ENCODE measurements around the gene PNLIP.

Gene PNLIP

GRCh38 chr10:116521424-116522290, 24.1 kb upstream of the PNLIP start:
- H3K4me1 ChIP-seq (ENCODE audit: control insufficient read depth, low read length): no peaks in the 10 kb centered on the region
- no peak overlapping the region for H3K4me2 ChIP-seq (ENCODE audit: low read length)
- H3K9me2 ChIP-seq (replicated peaks; ENCODE audit: control insufficient read depth, low read length): no peaks in the 10 kb centered on the region
- no peak overlapping the region for H3K27ac ChIP-seq (ENCODE audit: low read depth, low read length)
- no peaks in the 10 kb centered on the region for H3F3A ChIP-seq (ENCODE audit: control insufficient read depth, insufficient read depth)
- no peaks in the 10 kb centered on the region for H3K79me2 ChIP-seq (ENCODE audit: control insufficient read depth, low read length)
- no peaks in the 10 kb centered on the region for H4K20me1 ChIP-seq (ENCODE audit: control insufficient read depth, insufficient read depth, low read depth, low read length)
- H3K9me3 ChIP-seq (ENCODE audit: control insufficient read depth, insufficient read depth, low read length): no peaks in the 10 kb centered on the region
- H3K4me3 ChIP-seq (ENCODE audit: low read length): no peak overlapping the region
- no peaks in the 10 kb centered on the region for H3K27me3 ChIP-seq (ENCODE audit: control insufficient read depth, low read length)
- TF ChIP-seq CTCF (IDR thresholded peaks at IDR 0.05; ENCODE audit: low read depth, low read length, poor library complexity, severe bottlenecking) (peak; percentile 80), EZH2phosphoT487 (IDR thresholded peaks at IDR 0.05; ENCODE audit: borderline replicate concordance, low read length) (no peak)
- no peaks in the 10 kb centered on the region for H3K36me3 ChIP-seq (ENCODE audit: control insufficient read depth, low read length)

- no peaks in the 10 kb centered on the region for H3K27me3 ChIP-seq (ENCODE audit: control insufficient read depth, low read length)
- H3K9me2 ChIP-seq (replicated peaks; ENCODE audit: control insufficient read depth, low read length): no peaks in the 10 kb centered on the region
- no peaks in the 10 kb centered on the region for H4K20me1 ChIP-seq (ENCODE audit: control insufficient read depth, insufficient read depth, low read depth, low read length)
- H3K36me3 ChIP-seq (ENCODE audit: control insufficient read depth, low read length): no peaks in the 10 kb centered on the region
- H3K4me3 ChIP-seq (ENCODE audit: low read length): no peak overlapping the region
- H3F3A ChIP-seq (ENCODE audit: control insufficient read depth, insufficient read depth): no peaks in the 10 kb centered on the region
- no peak overlapping the region for H3K4me2 ChIP-seq (ENCODE audit: low read length)
- no peaks in the 10 kb centered on the region for H3K9me3 ChIP-seq (ENCODE audit: control insufficient read depth, insufficient read depth, low read length)
- no peaks in the 10 kb centered on the region for H3K79me2 ChIP-seq (ENCODE audit: control insufficient read depth, low read length)
- no peak overlapping the region for H3K27ac ChIP-seq (ENCODE audit: low read depth, low read length)
- no peak for TF ChIP-seq EZH2phosphoT487 (IDR thresholded peaks at IDR 0.05; ENCODE audit: borderline replicate concordance, low read length)
- TF ChIP-seq CTCF (IDR thresholded peaks at IDR 0.05; ENCODE audit: low read depth, low read length, poor library complexity, severe bottlenecking): no peak
- no peaks in the 10 kb centered on the region for H3K4me1 ChIP-seq (ENCODE audit: control insufficient read depth, low read length)
Measured at GRCh38 chr10:116522803-116523381, 22.8 kb upstream of the PNLIP start.

GRCh38 chr10:116524736-116525135, 21.0 kb upstream of the PNLIP start:
- Histone ChIP-seq H3K9me2 (replicated peaks; ENCODE audit: control insufficient read depth, low read length) (no peaks in the 10 kb centered on the region), H3K36me3 (ENCODE audit: control insufficient read depth, low read length) (no peaks in the 10 kb centered on the region), H3F3A (ENCODE audit: control insufficient read depth, insufficient read depth) (no peaks in the 10 kb centered on the region), H4K20me1 (ENCODE audit: control insufficient read depth, insufficient read depth, low read depth, low read length) (no peaks in the 10 kb centered on the region), H3K4me2 (ENCODE audit: low read length) (no peak overlapping the region), H3K27me3 (ENCODE audit: control insufficient read depth, low read length) (no peaks in the 10 kb centered on the region), H3K79me2 (ENCODE audit: control insufficient read depth, low read length) (no peaks in the 10 kb centered on the region), H3K9me3 (ENCODE audit: control insufficient read depth, insufficient read depth, low read length) (no peaks in the 10 kb centered on the region), H3K4me1 (ENCODE audit: control insufficient read depth, low read length) (no peaks in the 10 kb centered on the region), H3K27ac (ENCODE audit: low read depth, low read length) (no peak overlapping the region), H3K4me3 (ENCODE audit: low read length) (no peak overlapping the region)
- TF ChIP-seq EZH2phosphoT487 (IDR thresholded peaks at IDR 0.05; ENCODE audit: borderline replicate concordance, low read length) (no peak), CTCF (IDR thresholded peaks at IDR 0.05; ENCODE audit: low read depth, low read length, poor library complexity, severe bottlenecking) (no peak)

Measured in DOHH2 (cell line).